Activated CD4-positive, alpha-beta T cell treated with anti-CD3 and anti-CD28 coated beads for 1 hour (primary cell): ENCODE results near the gene RTL3.
"Not testable (repeated sequence)": the region's sequence is repeated elsewhere in the genome, so short reads cannot be mapped to it uniquely, and the experiment has no call there.

Source experiments
- DNase-seq: peaks from one replicate; pipeline ENCODE4 v3.0.0-alpha.2; 2020

The RTL3 gene

GRCh38 chrX:78658845-78659744 is at the start of gene RTL3:
RTL3 (minus strand) TSS chrX:78659328; CDS start chrX:78658420, 908 bp downstream.
- DNase-seq: no peak

- no peak for DNase-seq
Measured at GRCh38 chrX:78708816-78709215, 49.7 kb upstream of the RTL3 start.

GRCh38 chrX:78708262-78708661 is 49.1 kb upstream of the RTL3 start:
- no peak for DNase-seq

- no peak for DNase-seq
Measured at GRCh38 chrX:78706071-78706470, 46.9 kb upstream of the RTL3 start.

- no peak for DNase-seq
Measured at GRCh38 chrX:78693536-78693935, 34.4 kb upstream of the RTL3 start.

GRCh38 chrX:78693012-78693411 is 33.9 kb upstream of the RTL3 start:
- no peak for DNase-seq

- DNase-seq: no peak
Measured at GRCh38 chrX:78687586-78687985, 28.5 kb upstream of the RTL3 start.

- no peak for DNase-seq
Measured at GRCh38 chrX:78673246-78673645, 14.1 kb upstream of the RTL3 start.

GRCh38 chrX:78665342-78665741 is 6.2 kb upstream of the RTL3 start:
- DNase-seq: no peak

GRCh38 chrX:78661836-78662235 is 2.7 kb upstream of the RTL3 start:
- DNase-seq: no peak

GRCh38 chrX:78659955-78660354 is 827 bp upstream of the RTL3 start:
- no peak for DNase-seq

- no peak for DNase-seq
Measured at GRCh38 chrX:78658414-78658813, 714 bp downstream of the RTL3 start.

- no peak for DNase-seq
Measured at GRCh38 chrX:78655642-78656041, 3.5 kb downstream of the RTL3 start.

- DNase-seq: no peak
Measured at GRCh38 chrX:78653118-78653822, 5.9 kb downstream of the RTL3 start.

- no peak for DNase-seq
Measured at GRCh38 chrX:78650906-78651437, 8.2 kb downstream of the RTL3 start.

GRCh38 chrX:78643874-78644273 is 15.3 kb downstream of the RTL3 start:
- no peak for DNase-seq

- no peak for DNase-seq
Measured at GRCh38 chrX:78643096-78643495, 16.0 kb downstream of the RTL3 start.

- DNase-seq: not testable (repeated sequence)
Measured at GRCh38 chrX:78636096-78636495, 23.0 kb downstream of the RTL3 start.

GRCh38 chrX:78624962-78625909 is 33.9 kb downstream of the RTL3 start:
- no peak for DNase-seq

GRCh38 chrX:78624426-78624825 is 34.7 kb downstream of the RTL3 start:
- no peak for DNase-seq

GRCh38 chrX:78622831-78623230 is 36.3 kb downstream of the RTL3 start:
- no peak for DNase-seq

- DNase-seq: no peak
Measured at GRCh38 chrX:78619834-78620233, 39.3 kb downstream of the RTL3 start.

- DNase-seq: no peak
Measured at GRCh38 chrX:78618987-78619386, 40.1 kb downstream of the RTL3 start.
